CD4-positive, alpha-beta T cell treated with Interleukin-21 for 1 hour (primary cell): ENCODE measurements around the gene LCN15.
A peak's percentile ranks its signal among the peaks of the same experiment; 100 is the strongest.

Experiments
- DNase-seq: peaks from one replicate; pipeline ENCODE4 v3.0.0-alpha.2; 2020

Gene LCN15

GRCh38 chr9:136738960-136739359, 25.4 kb downstream of the LCN15 start:
- DNase-seq, result no peak

GRCh38 chr9:136735812-136736480, 28.4 kb downstream of the LCN15 start:
- DNase-seq, result no peak

GRCh38 chr9:136734837-136735496, 29.4 kb downstream of the LCN15 start:
- DNase-seq, result no peak

- DNase-seq, result no peak
These were observed 30.7 kb downstream of the LCN15 start for GRCh38 chr9:136733611-136734010.

GRCh38 chr9:136732444-136733178, 31.7 kb downstream of the LCN15 start:
- DNase-seq, result no peak

GRCh38 chr9:136729926-136730325, 34.4 kb downstream of the LCN15 start:
- no peak for DNase-seq

- DNase-seq, result no peak
These were observed 35.2 kb downstream of the LCN15 start for GRCh38 chr9:136729144-136729543.

GRCh38 chr9:136728548-136729123, 35.7 kb downstream of the LCN15 start:
- no peak for DNase-seq

GRCh38 chr9:136728080-136728547, 36.2 kb downstream of the LCN15 start:
- DNase-seq, result peak; percentile 92

- peak; percentile 64 for DNase-seq
These were observed 37.6 kb downstream of the LCN15 start for GRCh38 chr9:136726631-136727191.

- no peak for DNase-seq
These were observed 38.2 kb downstream of the LCN15 start for GRCh38 chr9:136726118-136726517.

GRCh38 chr9:136725612-136726011, 38.7 kb downstream of the LCN15 start:
- no peak for DNase-seq

- DNase-seq, result no peak
These were observed 39.5 kb downstream of the LCN15 start for GRCh38 chr9:136724772-136725171.

- no peak for DNase-seq
These were observed 40.3 kb downstream of the LCN15 start for GRCh38 chr9:136723989-136724388.

- no peak for DNase-seq
These were observed 40.8 kb downstream of the LCN15 start for GRCh38 chr9:136723362-136723976.

GRCh38 chr9:136722969-136723356, 41.4 kb downstream of the LCN15 start:
- no peak for DNase-seq

GRCh38 chr9:136722093-136722968, 42.0 kb downstream of the LCN15 start:
- no peak for DNase-seq

- no peak for DNase-seq
These were observed 42.8 kb downstream of the LCN15 start for GRCh38 chr9:136721339-136722092.

GRCh38 chr9:136720898-136721338, 43.4 kb downstream of the LCN15 start:
- DNase-seq, result no peak

- DNase-seq, result no peak
These were observed 43.9 kb downstream of the LCN15 start for GRCh38 chr9:136720251-136720897.
